GM21390 (cell line): ENCODE measurements around the gene RWDD1.
A peak's percentile ranks its signal among the peaks of the same experiment; 100 is the strongest.
"Not testable (repeated sequence)": the region's sequence is repeated elsewhere in the genome, so short reads cannot be mapped to it uniquely, and the experiment has no call there.

ENCODE experiments used
- ATAC-seq: cut with Tn5 transposase; IDR thresholded peaks from one replicate; pipeline ENCODE4 v1.9.1; 2021; ENCODE audit not compliant: unreplicated experiment

Gene RWDD1

GRCh38 chr6:116560130-116560529, 11.2 kb upstream of the RWDD1 start:
- no peak for ATAC-seq

GRCh38 chr6:116561377-116562018, 9.8 kb upstream of the RWDD1 start:
- peak; percentile 78 for ATAC-seq

- ATAC-seq: no peak
Measured at GRCh38 chr6:116562019-116562403, 9.3 kb upstream of the RWDD1 start.

- no peak for ATAC-seq
Measured at GRCh38 chr6:116562614-116563013, 8.7 kb upstream of the RWDD1 start.

- ATAC-seq: no peak
Measured at GRCh38 chr6:116563830-116564229, 7.5 kb upstream of the RWDD1 start.

GRCh38 chr6:116564311-116564710, 7.0 kb upstream of the RWDD1 start:
- no peak for ATAC-seq

GRCh38 chr6:116564921-116565872, 6.1 kb upstream of the RWDD1 start:
- ATAC-seq: no peak

- no peak for ATAC-seq
Measured at GRCh38 chr6:116568111-116568510, 3.2 kb upstream of the RWDD1 start.

GRCh38 chr6:116568821-116569755, 2.2 kb upstream of the RWDD1 start:
- ATAC-seq: no peak

GRCh38 chr6:116571683-116572000, 338 bp downstream of the RWDD1 start:
- no peak for ATAC-seq

- no peak for ATAC-seq
Measured at GRCh38 chr6:116572162-116572561, 858 bp downstream of the RWDD1 start.

GRCh38 chr6:116575227-116575626, 3.9 kb downstream of the RWDD1 start:
- ATAC-seq: no peak

GRCh38 chr6:116577486-116577885, 6.2 kb downstream of the RWDD1 start:
- ATAC-seq: no peak

GRCh38 chr6:116578335-116578734, 7.0 kb downstream of the RWDD1 start:
- ATAC-seq: no peak

GRCh38 chr6:116579143-116579542, 7.8 kb downstream of the RWDD1 start:
- no peak for ATAC-seq

- no peak for ATAC-seq
Measured at GRCh38 chr6:116580198-116580597, 8.9 kb downstream of the RWDD1 start.

- no peak for ATAC-seq
Measured at GRCh38 chr6:116586276-116586675, 15.0 kb downstream of the RWDD1 start.

- ATAC-seq: no peak
Measured at GRCh38 chr6:116586738-116587137, 15.4 kb downstream of the RWDD1 start.

GRCh38 chr6:116595247-116595646, 23.9 kb downstream of the RWDD1 start:
- ATAC-seq: no peak

- ATAC-seq: no peak
Measured at GRCh38 chr6:116596815-116597214, 25.5 kb downstream of the RWDD1 start.

GRCh38 chr6:116603916-116604315, 32.6 kb downstream of the RWDD1 start:
- not testable (repeated sequence) for ATAC-seq
